GM18868 (cell line): ENCODE measurements around the gene FAF2.
"Not testable (repeated sequence)": the region's sequence is repeated elsewhere in the genome, so short reads cannot be mapped to it uniquely, and the experiment has no call there.

Experiments used
- ATAC-seq: cut with Tn5 transposase; IDR thresholded peaks from one replicate; pipeline ENCODE4 v1.9.1; 2021; ENCODE audit warnings: mild to moderate bottlenecking, moderate library complexity; ENCODE audit not compliant: unreplicated experiment

FAF2 gene

DNA sequence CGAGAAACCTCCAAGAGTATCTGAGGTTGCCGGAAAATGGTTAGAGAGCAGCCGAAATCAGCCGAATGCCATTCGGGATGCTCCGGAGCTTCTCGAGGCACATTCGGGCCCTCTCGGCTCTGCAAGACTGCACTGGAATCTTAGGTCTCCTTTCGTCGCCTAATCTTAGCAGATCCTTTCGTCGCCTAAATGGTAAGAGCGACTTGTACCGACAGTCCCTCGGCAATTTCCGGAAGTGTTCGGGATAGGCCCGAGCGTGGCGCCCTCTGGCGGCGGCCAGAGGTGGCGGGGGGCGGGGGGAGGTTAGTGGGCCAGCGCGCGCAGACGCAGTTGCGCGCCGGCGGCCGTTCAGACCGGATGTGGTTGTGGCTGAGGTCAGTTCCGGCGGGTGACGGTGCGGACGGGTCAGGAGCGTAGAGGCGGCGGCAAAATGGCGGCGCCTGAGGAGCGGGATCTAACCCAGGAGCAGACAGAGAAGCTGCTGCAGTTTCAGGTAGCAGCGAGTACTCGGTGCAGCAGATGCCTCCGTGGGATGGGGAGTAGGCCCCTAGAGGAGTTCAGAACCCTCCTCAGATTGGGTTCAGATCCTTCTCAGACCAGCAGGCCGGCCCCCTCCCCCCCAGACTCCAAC, at the start of gene FAF2:
FAF2 (plus strand) TSS at position 408 of the 631 bp plus-strand sequence; CDS start at position 431, 23 bp downstream.
- peak; percentile 97 for ATAC-seq

- ATAC-seq: no peak
Observed at GRCh38 chr5:176400382-176401156, 47.6 kb upstream of the FAF2 start.

DNA sequence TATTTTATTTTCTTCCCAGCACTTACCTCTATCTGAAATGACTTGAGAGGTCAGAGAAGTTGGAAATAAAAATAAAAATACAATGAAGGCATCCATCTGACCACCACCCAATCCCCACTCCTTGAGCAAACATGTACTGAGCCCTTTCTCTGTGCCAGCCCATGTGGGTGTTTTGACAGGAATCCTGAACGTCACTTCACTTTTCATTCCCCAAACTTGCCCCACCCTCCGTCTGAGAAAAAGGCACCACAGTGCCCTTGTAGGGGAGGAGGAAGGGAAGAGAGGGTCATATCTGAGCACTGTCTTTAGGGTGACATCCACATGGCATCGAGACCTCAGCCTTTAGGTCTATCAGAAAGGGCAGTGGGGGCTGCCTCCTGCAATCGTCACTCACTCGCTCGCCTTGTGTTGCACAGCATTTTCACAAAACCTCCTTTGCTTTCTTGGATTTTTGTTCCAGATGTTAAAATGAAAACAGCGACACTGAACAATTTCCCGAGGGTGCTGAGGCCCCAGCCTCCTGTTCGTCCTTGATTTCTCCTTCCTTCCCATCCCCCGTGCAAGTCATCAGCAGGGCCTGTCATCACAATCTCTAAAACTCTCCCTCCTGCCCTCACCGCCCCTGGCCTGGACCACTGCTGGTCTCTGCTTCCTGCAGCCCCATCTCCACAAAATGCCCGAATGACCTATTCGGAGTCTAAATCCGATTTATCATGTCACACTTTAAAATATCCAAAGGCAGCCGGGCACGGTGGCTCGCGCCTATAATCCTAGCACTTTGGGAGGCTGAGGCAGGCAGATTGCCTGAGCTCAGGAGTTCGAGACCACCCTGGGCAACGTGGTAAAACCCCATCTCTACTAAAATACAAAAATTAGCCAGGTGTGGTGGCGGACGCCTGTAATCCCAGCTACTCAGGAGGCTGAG, 46.6 kb upstream of the FAF2 start:
- no peak for ATAC-seq

- no peak for ATAC-seq
Observed at GRCh38 chr5:176405656-176406435, 42.3 kb upstream of the FAF2 start.

- ATAC-seq: no peak
Observed at GRCh38 chr5:176406436-176407052, 41.6 kb upstream of the FAF2 start.

DNA sequence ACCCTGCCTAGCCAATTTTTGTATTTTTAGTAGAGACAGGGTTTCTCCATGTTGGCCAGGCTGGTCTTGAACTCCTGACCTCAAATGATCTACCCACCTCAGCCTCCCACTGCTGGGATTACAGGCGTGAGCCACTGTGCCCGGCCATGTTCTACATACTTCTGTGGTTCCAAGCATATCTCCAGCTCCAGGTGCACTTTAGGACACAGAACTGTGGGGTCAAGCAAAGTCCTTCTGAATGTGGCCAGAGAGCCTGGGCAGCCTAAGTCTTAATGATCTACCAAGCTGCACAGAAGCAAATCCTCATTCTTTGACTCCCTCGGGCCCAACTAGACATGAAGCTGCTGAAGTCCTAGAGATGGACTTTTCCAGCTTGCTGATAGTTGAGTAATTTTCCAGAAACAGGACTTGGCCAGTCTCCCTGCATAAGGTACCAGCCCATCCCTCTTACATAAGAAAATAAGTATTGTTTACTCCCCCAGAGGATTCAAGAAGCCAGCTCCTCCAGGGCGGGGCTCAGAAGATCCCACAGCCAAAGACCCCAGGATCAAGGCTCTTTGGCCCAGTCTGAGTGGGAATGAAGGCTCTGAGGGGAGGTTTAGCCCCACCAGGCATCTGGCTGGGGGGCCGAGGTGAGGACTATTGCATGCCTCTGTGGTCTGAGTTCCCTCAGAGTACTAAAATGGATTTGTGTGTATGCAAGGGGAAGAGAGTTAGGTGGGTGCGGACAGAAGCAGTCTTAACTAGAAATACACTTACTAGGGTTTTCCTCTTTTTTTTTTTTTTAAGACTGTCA, 40.5 kb upstream of the FAF2 start:
- no peak for ATAC-seq

DNA sequence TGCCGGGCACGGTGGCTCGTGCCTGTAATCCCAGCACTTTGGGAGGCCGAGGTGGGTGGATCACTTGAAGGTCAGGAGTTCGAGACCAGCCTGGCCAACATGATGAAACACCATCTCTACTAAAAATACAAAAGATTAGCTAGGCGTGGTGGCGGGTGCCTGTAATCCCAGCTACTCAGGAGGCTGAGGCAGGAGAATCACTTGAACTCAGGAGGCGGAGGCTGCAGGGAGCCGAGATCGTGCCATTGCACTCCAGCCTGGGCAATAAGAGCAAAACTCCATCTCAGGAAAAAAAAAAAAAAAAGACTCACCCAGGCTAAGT, 40.0 kb upstream of the FAF2 start:
- ATAC-seq: not testable (repeated sequence)

DNA sequence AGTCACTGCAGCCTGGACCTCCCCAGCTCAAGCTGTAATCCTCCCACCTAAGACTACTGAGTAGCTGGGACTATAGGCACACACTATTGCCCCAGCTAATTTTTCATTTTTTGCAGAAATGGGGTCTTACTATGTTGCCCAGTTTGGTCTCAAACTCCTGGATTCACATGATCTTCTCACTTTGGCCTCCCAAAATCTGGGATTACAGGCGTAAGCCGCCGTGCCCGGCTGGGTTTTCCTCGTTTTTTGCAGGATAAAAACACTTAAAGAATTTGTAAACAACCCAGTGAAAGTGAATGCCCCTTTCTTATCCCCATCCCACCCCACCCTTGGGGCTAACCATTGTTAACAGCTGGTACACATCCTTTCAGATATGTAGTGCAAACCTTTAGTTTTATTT, 39.6 kb upstream of the FAF2 start:
- ATAC-seq: no peak

DNA sequence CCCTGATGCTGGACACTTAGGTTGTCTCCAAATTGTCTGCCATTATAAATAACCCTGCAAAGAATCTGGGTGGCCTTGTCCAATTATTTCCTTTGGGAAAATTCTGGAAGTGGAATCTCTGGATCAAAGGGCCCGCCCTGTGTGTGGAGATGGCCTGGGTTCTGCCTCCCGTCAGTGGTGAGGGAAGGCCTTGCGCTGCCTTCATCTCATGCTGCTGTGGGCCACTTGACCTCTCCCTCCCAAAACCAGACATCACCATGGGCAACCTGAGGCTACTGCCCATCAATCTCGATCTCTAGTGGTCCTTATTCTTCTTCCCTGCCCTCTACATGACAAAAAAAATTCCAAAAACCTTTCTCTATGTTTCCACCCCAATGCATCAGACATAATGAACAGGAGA, 38.4 kb upstream of the FAF2 start:
- no peak for ATAC-seq

GRCh38 chr5:176410486-176411180, 37.6 kb upstream of the FAF2 start:
- no peak for ATAC-seq

DNA sequence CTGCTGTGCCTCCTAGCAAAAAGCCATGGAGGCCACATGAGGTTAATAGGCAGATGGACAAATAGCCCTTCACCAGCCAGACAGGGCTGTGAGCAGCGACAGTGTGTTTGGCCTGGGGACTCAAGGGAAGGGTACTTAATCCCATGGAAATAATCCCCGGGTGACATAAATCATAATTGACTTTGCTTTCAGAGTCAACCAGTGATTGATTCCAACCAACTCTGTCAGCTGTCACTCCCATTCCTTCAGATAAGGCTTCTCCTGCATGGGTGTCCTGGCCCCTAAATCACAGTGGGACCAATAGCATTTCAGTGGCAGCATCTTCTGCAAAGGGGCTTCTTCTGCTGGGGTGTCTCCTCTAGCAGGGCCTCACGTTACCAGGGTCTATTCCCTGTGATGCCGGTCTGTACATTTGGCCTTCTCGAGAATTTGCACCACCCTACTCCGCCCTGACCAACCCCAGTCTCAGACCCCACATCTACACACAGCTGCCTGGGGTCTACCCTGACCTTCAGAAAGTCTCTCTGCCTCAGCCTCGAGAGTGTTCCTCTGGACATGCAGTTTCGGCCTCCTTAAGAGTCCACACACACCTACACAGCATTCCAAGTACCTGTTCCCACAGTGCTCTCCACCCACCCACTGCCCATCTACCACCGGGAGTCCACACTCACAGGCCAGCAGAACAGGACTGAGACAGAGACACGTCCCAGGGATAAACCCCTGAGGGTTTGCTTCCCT, 35.5 kb upstream of the FAF2 start:
- ATAC-seq: no peak

- ATAC-seq: no peak
Observed at GRCh38 chr5:176413255-176413565, 35.0 kb upstream of the FAF2 start.

DNA sequence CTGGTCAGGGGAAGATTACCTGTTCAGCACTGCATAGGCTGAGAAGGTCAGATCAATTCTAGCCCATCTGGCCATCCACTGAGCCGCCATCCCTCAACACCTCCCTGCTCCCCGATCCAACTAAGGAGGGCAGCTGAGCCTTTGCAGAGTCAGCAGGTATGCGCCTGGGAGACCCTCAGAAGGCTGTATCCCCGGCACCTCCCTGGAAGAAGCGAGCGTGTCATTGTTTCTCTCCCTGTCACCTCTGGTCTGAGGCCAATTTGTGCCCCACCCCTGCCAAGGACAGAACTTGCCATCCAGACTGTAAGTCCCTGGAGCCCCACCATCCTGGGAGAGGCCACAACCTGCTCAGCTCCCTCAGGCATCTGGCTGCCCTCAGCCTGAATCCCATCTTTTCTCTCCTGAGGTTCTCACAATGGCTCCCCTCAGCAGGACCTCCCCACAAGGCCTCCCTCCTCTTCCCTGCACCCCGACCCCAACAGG, 34.4 kb upstream of the FAF2 start:
- no peak for ATAC-seq

DNA sequence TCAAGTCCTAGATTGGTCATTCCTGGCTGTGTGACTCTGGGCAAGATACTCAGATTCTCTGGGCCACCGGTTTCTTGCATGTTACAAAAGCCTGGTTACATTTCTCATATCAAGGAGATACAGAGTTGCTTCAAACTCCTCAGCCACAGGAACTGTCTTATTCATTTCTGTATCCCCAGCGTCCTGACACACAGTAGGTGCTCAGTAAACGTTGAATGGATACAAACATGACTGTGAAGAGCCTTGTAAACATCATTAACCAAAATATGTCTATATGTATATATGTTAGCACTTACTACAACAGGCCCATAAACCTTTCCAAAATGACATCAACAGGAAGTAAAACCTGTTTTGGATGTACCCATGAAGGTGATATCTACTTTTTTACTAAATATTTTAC, 33.5 kb upstream of the FAF2 start:
- ATAC-seq: no peak

DNA sequence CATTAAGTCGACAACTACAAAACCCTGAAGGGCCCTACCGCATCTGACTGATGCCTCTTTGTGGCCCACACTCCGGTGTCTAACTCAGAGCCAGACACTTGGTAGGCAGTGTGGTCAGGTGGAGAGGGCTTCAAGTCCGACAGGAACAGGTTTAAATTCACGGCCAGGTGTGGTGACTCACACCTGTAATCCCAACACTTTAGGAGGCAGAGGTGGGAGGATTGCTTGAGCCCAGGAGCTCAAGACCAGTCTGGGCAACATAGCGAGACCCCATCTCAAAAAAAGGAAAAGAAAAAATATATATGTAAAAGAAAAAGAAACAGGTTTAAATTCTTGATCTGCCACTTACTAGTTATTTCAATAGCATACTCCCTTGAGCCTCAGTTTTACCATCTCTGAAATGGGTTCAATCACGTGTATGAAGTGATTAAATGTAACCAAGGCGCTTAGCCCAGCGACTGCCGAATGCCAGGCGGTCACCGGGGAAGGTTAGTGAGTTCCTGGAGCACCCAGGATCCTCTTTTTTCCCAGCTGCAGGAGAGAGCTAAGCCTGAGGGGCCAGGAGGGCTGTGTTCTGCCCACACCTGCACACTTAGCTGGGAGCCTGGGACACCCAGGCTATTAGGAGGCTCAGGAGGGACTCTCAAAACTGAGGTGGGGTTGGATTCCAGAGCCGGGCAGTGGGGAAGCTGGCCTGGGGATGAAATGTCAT, 32.8 kb upstream of the FAF2 start:
- no peak for ATAC-seq

GRCh38 chr5:176415952-176416924, 31.9 kb upstream of the FAF2 start, which contains the start of gene CLTB:
Gene CLTB, minus strand, starts transcription at chr5:176416539. Its CDS starts 176 bp downstream, at chr5:176416363.
- peak; percentile 96 for ATAC-seq
